ENCODE measurements around the gene PTGIS.
"Not testable (repeated sequence)": the region's sequence is repeated elsewhere in the genome, so short reads cannot be mapped to it uniquely, and the experiment has no call there.

PTGIS gene

DNA sequence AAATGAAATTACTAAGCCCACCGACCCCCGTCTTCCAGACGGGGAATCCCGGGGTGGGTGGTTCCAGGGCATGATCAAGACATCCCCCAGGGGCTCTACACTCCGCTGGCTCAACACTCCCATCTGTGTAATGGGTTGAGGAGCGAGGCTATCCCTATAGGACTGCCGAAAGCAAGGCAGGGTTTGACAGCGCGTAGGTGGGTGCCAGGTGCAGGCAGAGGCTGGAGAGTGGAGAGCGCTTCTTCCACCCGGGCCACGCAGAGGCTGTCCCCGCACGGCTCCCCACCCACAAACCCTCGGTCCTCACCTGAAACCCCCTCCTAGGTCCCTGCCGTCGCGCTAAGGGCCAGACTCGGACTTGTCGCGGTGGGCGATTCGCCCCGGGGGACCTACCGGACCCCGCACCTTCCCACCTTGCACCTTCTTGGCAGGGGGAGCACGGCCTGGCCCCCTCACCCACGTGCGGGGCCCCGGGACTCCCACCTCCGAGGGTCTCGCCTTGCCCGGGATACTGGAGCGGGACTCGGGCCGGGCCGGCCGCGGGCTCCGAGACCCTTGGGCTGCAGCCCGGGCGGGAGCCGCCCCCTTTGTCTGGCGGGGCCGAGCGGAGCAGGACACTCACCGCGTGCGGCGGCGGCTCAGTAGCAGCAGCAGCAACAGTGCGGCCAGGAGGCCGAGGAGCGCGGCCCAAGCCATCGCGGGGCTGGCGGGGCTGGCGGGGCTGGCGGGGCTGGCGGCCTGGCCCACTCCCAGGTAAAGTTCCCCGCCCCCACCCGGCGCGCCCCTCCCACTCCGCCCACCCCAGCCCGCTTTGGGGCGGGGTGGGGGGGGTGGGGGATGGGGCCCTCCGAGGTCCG lies at the start of gene PTGIS:
Gene PTGIS (minus strand): TSS at position 717 of the 857 bp plus-strand sequence. CDS start 21 bp downstream, at position 696.
- DNase-seq (ENCODE audit: low read depth) = no peak

DNA sequence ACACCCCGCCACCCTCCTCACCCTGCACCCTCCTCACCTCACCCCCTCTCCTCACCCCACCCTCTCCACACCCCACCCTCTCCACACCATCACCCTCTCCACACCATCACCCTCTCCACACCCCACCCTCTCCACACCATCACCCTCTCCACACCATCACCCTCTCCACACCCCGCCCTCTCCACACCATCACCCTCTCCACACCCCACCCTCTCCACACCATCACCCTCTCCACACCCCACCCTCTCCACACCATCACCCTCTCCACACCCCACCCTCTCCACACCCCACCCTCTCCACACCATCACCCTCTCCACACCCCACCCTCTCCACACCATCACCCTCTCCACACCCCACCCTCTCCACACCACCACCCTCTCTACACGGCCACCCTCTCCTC lies 49.5 kb upstream of the PTGIS start:
- DNase-seq (ENCODE audit: low read depth) = not testable (repeated sequence)

GRCh38 chr20:49616154-49617007 lies 48.4 kb upstream of the PTGIS start:
- DNase-seq (ENCODE audit: low read depth) = no peak

GRCh38 chr20:49615401-49616153 lies 47.6 kb upstream of the PTGIS start:
- no peak for DNase-seq (ENCODE audit: low read depth)

DNA sequence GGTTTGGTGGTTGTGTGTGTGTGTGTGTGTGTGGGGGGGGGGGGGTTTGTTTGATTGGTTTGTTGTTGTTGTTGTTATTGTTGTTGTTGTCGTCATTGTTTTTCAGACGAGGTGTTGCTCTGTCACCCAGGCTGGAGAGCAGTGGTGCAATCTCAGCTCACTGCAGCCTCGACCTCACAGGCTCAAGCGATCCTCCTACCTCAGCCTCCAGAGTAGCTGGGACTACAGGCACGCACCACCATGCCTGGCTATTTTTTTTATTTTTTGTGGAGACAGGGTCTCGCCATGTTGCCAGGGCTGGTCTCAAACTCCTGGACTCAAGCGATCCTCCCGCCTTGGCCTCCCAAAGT lies 47.1 kb upstream of the PTGIS start:
- DNase-seq (ENCODE audit: low read depth) = not testable (repeated sequence)

DNA sequence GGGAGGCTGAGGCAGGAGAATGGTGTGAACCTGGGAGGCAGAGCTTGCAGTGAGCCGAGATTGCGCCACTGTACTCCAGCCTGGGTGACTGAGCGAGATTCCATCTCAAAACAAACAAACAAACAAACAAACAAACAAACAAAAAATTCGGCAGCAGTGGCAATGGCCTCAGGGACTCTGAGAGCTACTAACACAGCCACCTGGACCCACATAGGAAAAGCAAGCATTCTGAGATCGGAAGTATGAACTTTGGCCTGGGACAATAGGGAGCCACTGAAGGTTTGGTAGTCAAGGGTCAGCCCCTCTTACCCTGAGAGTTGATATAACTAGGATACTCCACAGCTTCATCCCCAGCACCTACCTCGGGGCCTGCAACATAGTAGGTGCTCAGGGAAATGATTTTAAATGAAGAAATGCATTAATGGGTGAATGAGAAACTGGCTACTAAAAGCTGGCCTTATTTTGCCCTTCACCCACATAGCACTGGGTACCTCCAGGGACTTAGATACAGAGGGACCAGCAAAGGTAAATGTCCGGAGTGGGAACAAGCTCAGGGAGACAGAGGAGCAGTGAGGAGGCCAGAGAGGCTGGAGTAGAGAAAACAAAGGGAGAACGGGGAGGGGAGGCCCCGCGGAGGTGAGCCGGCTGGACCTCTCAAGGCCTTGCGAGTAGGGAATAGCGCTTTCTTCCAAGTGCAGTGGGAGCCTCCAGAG lies 46.6 kb upstream of the PTGIS start:
- no peak for DNase-seq (ENCODE audit: low read depth)

DNA sequence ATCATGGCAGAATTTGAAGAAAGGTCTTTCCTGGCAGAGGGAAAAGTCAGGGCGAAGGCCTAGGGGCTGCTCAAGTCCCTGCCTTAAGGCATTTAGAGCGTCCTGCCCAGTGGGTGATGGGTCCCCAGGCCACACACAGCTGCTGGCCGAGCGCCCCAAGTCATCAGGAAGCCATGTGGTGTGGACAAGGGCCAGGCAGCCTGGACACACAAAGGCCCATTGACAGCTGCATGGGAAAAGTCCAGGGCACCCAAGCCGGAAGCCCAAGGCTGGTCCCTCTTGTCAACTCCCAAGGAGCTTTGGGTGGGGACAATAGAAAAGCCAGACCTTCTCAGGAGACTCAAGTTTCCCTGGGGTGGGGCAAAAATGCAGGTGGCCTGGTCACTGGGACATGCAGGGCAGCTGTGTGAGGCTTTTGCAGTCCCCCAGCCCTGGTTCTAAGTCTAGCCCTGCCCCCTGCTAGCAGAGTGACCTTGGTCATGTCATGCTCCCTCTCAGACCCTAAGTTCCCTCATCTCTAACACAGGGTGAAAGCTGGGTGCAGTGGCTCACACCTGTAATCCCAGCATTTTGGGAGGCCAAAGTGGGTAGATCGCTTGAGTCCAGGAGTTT lies 44.3 kb upstream of the PTGIS start:
- no peak for DNase-seq (ENCODE audit: low read depth)

- not testable (repeated sequence) for DNase-seq (ENCODE audit: low read depth)
Measured at GRCh38 chr20:49611539-49612126, 43.7 kb upstream of the PTGIS start.

DNA sequence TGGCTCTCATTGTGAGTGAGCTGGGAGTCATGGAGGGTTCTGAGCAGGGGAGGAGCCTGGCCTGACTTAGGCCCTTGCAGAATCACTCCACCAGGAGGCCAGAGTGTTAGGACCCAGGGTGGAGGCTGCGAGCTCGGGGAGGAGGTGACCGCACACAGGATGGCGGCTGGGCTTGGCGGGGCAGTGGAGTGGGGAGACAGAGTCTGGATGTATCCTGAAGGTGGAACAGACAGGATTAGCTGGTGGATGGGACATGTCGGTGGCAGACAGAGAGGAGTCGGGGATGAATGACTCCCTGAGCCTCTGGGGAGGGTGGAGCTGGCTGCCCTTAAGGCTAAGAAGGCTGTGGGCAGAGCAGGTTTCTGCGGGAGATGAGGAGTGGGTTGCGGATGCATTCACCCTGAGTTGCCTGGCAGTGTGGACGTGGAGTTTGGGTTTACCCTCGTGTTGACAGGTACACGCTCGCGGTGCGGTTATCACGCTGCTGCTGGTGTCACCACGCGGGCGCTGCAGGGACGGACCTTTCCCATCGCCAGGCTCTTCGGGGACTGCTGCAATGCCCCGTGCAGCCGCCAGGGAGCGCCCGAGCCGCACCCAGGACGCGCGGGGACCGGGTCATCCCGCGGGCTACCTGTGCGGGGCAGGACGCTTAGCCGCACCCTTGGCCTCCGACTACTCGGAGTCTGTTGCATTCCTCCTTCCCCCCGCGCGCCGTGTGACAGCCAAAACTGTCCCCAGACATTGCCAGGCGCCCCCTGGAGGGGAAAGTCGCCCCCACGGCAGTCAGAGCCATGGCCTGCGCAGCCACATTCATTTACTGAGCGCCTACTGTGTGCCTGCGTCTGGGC lies 43.0 kb upstream of the PTGIS start:
- DNase-seq (ENCODE audit: low read depth) = peak; percentile 82

- DNase-seq (ENCODE audit: low read depth) = peak; percentile 70
Measured at GRCh38 chr20:49608752-49609670, 41.1 kb upstream of the PTGIS start.

DNA sequence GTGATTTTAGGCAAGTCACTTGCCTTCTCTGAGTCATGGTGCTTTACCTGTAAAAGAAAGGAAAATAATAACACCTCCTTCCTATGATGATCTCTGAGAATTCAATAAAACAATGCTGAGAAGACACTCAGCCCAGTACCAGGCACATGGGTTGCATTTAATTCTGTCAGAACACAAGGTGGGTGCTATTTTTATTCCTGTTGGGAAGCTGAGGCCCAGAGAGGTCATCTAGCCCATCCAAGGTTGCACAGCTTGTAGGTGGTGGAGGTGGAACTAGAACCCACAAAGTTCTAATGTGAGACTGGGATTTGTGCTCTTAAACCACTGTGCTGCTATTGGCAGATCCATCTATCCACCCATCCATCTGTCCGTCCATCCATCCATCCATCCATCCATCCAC lies 39.6 kb upstream of the PTGIS start:
- no peak for DNase-seq (ENCODE audit: low read depth)

- no peak for DNase-seq (ENCODE audit: low read depth)
Measured at GRCh38 chr20:49603209-49603627, 35.3 kb upstream of the PTGIS start.

- DNase-seq (ENCODE audit: low read depth) = no peak
Measured at GRCh38 chr20:49602345-49603208, 34.6 kb upstream of the PTGIS start.

DNA sequence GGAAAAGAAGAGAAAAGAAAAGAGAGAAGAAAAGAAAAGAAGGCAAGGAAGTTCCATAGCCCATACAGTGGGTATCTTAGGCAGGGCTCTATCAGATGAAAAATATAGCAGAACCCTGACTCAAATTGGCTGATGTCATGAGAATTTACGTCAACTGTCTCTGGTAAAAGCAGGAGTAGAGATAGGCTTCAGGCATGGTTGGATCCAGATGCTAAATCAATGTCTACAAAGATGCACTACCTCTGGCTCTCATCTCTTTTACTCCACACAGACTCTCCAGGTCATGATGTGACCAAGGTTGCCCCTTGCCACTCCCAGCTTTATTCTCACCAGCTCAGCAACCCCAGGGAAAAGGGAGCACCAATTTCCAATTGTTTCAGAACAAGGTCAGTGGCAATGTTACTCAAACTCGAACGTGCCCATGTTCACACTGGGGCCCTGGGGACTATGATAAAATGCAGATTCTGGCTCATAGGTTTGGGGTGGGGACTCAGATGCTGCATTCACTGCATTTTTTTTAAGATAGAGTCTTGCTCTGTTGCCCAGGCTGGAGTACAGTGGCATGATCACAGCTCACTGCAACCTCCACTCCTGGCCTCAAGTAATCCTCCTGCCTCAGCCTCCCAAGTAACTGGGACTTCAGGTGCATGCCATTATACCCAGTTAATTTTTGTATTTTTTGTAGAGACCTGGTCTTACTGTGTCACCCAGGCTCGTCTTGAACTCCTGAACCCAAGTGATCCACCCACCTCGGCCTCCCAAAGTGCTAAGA lies 33.4 kb upstream of the PTGIS start:
- no peak for DNase-seq (ENCODE audit: low read depth)

DNA sequence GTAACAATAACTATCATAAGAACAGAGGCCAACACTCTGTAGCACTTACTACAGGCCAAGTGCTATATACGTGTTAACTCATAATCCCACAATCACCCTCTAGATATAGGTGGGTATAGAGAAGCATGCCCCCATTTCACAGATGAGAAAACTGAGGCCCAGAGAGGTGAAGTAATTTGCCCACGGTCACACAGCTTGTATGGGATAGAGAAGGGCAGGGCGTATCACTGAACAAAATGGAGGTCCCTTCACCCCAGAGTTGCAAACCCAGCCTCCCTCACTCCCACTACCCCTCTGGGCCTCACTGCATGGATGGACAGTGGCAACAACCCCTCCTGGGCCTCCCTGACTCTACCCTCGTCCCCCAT lies 31.8 kb upstream of the PTGIS start:
- no peak for DNase-seq (ENCODE audit: low read depth)

- DNase-seq (ENCODE audit: low read depth) = no peak
Measured at GRCh38 chr20:49597825-49598395, 30.0 kb upstream of the PTGIS start.
